Forelimb muscle (tissue), 1 donor: ENCODE results near the gene GSC2. TPM values are rescaled to one million over a fixed set of nuclear protein-coding genes. Genes with fewer than 3 reads are reported as not detected.

ENCODE experiments used
- DNase-seq: peaks from one replicate; pipeline ENCODE4 v3.0.0-alpha.2; 2013; ENCODE audit warnings: low read depth
- polyA plus RNA-seq: library from polyadenylated mRNA; unstranded; fragments of 120-200 nt; gene quantifications from one replicate; pipeline ENCODE4 v1.2.1, GENCODE V29; 2013; ENCODE audit not compliant: insufficient read length

GSC2 gene
- polyA plus RNA-seq, 1 donor = not detected

DNA sequence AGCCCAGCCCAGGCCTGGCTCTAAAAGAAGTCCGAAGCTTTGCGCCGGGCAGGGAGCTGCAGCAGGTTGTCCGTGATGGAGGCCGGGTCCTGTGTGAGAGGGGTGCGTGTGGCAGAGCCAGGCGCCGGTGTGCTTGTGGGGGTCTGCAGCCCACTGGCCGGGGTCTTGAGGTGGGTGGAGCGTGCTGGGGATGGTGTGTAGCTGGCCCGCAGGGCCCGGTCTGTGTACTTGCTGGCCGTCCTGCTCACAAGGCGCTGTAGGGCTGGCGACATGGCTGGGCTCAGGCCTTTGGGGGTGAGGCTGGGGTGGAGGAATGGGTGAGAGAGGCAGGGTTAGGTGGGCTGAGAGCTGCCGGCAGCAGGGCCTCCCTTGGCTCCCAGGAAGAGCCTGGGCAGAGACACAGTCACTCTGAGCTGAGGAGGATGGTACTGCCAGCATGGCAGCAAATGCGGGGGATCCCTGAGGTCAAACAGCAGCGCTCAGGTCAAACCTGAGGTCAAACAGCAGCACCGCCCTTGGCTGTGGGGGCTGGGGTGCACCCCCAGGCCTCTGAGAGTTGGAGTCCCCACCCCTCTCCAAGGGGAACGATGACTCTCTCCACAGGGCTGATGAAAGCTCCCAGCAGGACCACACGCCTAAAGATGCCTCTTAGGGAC, 15.8 kb downstream of the GSC2 start:
- DNase-seq = no peak

DNA sequence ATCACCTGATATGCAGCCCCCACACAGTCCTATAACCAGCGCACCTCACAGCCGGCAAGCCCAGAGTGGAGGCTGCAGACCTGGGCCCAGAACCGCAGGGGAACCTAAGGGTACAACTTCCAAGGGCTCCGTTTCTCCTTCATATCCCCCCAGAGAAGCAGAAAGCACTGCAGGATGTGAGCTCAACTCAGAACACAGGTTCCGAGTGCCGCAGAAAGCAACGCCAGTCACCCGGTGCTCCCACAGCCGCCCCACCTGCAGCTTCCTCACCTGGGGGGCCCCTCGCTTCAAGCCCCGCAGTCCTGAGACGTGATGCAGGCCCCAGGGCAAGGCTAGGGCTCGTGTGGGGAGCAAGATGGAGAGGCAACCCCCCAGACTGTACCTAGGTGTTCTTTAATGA, 16.5 kb downstream of the GSC2 start:
- no peak for DNase-seq

DNA sequence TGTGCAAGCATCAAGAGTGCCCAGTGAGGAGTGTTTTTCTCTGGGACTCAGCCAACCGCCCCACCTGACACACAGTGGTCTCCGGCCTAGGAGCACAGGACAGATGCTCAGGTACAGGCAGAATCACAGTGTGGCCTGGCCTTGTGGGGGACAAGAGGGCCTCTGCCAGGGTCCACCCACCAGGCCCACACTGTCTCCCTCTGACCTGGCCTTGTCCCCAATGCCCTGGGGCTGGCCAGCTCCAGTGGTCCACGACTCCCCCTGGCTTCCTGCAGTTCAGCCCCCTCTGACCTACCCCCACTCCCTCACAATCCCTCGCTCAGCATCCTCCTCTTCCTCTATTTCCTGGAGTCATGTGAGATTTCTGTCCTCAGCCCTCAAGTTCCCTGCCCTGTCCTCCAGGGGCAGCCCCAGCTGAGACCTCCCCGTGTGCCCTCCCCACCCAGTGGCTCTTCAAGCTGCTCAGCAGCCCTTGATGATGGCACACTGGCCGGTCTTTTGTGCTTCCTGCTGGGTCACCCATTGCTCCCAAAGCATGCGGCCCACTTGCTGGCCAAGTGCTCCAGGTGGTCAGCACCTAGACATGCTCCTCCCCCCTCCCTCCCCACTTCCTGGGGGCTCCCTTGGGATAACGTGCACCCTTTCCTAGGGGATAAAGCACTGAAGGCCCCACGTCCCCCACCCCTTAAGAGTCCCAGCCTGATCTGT, 17.2 kb downstream of the GSC2 start:
- no peak for DNase-seq

DNA sequence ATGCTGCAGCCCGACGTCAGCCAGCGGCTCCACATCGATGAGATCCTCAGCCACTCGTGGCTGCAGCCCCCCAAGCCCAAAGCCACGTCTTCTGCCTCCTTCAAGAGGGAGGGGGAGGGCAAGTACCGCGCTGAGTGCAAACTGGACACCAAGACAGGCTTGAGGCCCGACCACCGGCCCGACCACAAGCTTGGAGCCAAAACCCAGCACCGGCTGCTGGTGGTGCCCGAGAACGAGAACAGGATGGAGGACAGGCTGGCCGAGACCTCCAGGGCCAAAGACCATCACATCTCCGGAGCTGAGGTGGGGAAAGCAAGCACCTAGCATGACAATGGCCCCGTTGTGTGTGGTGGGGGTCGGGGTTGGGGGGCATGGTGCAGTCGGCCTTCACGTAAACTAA, 17.9 kb downstream of the GSC2 start:
- DNase-seq = no peak

DNA sequence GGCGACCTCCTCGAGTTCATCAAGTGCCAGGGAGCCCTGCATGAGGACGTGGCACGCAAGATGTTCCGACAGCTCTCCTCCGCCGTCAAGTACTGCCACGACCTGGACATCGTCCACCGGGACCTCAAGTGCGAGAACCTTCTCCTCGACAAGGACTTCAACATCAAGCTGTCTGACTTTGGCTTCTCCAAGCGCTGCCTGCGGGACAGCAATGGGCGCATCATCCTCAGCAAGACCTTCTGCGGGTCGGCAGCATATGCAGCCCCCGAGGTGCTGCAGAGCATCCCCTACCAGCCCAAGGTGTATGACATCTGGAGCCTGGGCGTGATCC, 18.4 kb downstream of the GSC2 start:
- no peak for DNase-seq

DNA sequence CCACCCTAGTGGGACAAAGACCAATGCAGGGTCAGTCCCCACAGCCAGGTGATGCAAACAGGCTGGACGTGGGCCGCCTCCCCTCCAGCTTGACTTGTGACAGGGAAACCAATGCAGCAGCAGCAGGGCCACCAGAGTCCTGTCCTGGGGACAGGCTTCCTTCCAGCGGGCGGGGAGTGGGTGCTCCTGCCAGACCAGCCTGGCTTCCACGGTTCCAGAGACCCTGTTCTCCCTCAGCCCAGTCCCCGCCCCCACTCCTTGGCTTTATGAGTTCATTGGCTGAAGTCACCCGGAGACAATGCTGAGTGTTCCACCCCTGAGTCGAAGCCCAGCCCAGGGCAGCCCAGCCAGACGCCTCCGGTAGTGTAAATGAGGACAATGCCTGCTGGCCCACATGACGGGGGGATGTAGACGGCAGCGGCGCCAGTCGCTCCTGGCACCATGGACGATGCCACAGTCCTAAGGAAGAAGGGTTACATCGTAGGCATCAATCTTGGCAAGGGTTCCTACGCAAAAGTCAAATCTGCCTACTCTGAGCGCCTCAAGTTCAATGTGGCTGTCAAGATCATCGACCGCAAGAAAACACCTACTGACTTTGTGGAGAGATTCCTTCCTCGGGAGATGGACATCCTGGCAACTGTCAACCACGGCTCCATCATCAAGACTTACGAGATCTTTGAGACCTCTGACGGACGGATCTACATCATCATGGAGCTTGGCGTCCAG, 19.0 kb downstream of the GSC2 start, which contains the start of gene TSSK2:
TSS of gene TSSK2 (plus strand) at position 350 of the 726 bp plus-strand sequence. CDS start at position 442, 92 bp downstream.
- no peak for DNase-seq

DNA sequence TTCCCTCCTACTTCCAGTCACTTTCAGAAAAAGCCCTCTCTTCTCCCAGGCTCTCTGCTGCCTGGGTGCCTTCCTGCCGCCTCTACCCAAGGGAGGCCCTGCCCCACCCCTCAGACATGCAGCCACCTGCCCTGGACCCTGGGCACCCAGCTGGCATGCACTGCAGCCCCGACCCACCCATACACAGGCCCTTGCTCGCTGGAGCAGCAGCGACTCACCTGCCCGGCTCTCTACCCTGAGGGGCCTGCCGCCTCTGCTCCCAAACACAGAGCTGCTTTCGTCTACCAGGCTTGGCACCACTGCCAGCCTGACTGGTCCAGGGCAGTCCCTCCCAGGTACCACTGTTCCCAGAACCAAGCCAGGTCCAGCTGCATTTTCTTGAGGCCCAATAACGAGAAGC, 20.2 kb downstream of the GSC2 start:
- no peak for DNase-seq

DNA sequence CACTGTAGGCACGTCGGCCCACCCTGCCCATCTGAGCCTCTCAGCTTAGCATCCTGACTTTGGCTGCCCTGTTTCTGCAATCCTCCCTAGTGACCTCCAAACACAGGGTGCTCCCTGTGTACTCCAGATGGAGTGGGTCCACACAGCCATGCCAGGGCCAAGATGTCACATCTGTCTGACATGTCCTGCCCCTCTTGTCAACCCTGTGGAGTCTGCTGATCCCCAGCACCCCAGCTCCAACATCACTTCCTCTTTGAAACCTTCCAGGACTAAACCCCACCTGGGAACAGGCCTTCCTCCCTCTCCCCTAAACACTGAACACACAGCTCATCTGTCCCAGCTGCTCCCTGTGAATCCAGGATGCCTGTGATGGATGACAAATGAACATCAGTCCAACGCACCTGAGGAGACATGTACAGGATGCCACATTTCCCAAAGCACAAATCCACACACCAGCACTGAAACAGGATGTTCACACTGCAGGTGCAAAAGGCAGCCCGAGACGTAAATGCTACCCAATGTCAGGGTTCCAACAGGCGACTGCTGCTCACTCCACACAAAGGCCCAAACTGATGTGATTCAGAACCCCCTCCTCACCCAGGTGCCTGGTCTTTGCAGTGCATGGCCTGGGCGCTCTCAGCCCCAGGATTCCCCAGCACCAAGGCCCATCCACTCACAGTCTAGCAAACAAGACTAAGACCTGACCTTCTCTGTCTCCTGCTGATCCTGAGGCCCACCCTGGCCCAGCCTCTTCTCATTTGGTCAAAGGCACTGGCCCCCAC, 21.0 kb downstream of the GSC2 start:
- DNase-seq = no peak

DNA sequence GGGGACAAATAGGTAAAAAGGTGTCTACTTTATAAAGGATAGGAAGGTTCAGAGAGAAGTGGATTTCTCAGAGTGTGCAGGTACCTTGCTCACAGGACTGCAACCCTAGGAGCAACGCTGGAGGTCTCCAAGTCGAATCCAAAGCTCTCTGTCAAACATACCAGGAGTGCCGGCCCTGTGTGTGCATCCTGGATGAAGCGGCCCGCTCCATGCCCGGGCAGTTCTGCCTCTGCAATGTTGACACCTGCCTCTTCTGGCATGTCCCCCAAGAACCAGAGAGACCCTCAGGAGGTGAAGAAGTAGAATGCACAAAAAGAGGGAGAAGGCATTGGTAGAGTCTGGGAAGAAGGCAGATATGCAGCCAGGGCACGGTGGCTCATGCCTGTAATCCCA, 22.1 kb downstream of the GSC2 start:
- no peak for DNase-seq

DNA sequence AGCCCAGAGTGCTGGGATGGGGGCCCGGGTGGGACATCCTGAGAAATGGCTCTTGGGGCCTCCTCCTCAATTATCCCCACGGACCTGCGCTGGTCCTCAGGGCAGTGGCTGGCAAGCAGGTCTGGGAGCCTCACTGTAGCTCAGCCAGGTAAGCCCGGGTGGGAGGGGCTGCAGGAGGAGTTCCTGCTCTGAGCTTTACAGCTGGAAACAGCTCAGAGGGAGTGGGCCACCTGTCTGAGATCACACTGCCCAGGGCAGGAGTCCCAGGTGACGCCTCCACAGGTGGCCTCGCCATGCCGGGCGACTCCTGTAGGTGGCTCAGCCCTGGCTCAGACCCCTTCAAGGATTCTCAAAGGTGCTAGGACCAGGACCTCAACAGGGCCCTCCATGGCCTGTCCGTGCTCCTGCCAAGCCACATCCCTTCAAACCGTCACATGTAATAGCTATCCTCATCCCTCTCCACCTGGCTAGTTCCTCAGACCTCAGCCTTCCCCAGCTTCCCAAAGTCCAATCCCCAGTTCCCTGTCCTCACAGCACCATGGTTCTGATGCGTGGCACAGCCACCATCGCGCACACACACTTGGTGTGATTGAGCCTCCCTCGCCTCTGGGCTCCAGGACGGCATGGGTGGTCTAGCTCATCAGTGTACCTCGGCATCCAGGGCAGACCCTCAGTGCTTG, 22.6 kb downstream of the GSC2 start:
- no peak for DNase-seq

DNA sequence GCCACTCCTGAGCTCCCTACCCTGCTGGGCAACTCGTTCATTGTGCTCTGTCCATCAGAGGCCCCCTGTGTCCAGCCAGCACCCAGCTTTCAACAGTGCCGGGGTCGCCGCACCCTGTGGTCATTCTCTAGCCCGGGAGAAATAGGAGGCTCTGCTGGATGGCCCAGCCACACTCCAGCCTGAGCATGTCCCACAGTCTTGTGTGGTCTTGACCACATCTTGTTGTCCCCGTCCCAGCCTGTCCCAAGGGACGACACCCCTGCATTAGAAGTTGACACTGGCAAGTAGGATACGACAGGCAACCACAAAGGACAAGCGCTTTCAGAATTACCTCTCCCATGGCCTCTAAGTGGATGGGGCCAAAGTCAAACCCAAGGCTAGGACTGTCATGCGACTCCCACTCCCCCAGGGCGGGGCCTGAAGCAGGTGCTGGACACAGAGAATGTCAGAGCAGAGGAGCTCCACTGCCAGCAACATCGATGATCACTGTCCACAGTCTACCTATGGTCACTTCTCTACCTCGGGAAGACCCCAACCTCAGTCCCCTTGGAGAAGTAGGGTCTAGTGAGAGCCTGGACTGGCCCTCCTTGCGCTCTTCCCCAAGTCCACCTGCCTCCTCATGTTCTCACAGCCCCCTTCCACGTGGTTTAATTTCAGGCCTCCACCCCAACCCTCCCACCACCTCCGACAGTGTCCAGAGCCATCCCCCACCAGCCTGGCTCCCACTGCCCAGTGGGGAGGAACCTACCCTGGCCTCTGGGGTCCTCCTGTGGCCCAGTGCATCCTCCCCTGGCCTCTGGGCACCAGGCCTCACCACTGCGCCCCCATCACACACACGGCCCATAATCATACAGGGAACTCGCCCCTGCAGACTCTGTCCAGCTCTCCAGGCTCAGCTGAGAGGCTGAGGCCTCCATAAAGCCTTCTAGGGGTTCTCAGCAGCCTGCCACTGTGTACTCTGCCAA, 23.5 kb downstream of the GSC2 start:
- DNase-seq = no peak

DNA sequence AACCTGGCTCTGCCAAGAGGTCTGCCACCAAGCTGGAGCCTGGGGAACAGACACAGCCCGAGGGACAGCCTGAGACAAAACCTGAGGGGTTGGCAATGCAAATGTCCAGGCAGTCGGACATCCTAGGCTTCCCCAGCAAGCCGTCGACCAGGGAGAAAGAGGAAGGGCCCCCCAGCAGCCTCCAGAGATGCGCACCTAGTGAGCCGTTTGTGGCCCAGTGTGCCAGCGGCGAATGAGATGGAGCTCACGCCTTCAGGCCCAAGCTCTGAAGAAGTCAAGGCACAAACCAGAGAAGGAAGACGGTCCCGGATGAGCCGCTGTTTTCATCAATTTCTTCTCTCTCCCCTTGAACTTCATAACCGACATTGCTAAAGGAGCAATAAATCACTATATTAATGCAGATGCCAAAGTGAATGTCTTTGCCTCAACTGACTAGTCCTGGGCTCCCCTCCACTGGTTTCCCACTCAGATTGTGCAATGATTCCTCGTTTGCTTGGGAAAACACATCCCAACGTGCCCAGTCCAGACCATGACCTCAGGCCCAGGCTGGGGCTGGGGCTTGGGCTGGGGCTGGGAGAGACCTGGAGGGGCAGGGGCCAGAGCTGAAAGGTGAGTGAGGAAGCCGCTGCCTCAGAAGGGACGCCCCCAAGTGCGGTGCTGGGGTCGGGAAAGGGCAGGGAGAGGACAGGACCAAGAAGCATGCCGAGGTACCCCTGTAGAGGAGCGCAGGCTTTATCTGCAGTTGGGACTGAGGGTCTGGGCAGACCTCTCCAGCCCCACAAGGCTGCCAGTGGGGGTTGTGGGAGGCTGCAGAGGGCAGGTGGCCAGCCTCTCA, 24.4 kb downstream of the GSC2 start:
- DNase-seq = no peak

DNA sequence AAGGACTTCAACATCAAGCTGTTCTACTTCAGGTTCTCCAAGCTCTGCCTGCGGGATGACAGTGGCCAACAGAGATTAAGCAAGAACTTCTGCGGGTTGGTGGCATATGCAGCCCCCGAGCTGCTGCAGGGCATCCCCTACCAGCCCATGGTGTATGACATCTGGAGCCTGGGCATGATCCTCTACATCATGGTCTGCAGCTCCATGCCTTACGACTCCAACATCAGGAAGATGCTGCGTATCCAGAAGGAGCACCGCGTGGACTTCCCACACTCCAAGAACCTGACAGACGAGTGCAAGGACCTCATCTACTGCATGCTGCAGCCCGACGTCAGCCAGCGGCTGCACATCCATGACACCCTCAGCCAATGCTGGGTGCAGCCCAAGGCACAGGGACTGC, 25.1 kb downstream of the GSC2 start:
- DNase-seq = no peak

DNA sequence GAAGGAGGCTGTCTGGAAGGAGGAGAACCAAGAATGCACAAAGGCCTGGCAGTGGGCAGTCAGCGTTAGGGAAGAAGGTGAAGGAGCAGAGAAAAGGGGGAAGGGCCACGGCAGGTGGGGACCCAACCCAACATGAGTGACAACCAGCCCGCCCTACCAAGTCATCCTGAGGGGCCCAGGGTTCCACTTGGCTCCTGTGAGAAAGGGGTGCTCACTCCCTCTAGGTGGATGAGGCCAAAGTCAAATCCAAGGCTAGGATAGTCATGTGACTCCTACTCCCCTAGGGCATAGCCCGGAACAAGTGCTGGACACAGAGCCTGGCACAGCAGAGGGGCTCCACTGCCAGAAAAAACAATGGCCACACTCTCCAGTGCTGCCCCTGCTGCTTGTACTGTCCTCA, 25.7 kb downstream of the GSC2 start:
- DNase-seq = no peak

DNA sequence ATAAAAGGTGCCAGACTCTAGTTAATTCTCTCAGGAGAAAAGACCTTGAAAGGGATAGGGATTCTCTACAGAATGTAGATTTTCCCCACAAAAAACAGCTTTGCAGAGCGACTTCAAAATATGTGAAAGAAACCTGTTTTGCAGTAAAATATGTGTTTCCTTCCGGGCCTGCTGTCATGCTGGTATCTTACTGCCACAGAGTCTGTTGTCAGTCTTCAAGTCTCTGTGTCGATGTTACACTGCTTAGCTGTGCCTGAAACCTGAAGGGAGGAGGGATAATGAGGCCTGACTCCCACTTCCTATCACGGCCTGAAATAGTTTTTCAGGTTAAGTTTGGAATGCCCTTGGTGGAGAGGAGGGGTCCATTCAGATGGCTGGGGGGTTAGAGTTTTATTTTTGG, 26.2 kb downstream of the GSC2 start:
- no peak for DNase-seq

DNA sequence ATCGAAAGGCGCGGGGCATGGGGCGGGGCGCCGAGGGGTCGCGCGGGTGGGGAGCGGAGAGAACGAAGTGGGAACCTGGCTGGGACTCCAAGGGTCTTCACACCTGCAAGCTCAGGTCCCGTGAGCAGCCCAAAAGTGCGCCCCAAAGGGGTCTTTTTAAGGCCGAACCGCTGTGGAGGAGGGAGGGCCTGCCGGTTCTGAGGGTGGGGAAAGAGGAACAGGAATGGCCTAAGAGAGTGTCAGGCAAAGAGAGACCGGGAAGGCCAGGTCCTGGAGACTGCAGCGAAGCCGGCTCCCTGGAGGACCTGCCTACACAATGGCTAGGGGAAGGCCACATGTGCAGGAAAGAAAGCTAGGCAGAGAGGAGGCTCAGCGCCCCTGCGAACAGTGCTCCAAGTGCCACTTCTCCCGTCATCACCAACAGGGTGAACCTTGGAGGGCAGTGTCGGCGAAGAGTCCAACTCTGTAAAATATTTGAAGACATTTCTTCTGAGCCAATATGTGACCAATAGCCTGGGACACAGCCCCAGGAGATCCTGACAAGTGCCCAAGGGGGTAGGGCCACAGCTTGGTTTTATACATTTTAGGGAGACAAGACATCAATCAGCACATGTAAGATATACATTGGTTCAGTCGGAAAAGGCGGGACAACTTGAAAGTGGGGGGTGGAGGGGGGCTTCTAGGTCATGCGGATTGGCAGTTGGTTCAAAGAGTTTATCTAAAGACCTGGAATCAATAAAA, 27.2 kb downstream of the GSC2 start:
- no peak for DNase-seq

DNA sequence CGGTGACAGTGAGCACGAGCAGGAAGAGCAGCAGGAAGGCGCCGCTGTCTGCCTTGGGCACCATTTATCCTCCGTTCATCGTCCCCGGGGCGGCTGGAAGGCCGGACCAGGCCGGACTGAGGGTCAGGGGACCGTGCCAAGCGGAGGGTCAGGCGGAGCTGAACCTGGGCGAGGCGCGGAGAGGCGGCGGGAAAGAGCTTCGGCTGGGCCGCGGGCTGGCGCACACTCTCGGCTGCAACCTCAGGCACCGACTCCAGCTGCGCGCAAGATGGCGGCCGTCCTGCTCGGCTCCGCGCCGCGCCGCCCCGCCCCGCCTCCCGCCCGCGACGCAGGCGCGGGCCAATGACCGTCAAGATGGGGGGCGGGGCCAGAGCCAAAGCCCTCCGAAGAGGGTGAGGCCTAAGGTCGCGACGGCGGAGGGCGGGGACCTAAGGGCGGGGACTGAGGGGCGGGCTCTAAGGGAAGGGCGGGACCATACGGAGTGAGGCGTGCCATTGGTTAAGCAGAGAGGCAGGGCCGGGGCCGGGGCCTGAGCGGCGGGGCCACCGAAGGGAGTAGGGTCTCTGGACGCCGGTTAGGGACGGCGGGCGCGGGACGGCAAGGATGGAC, 27.8 kb downstream of the GSC2 start, which contains the start of gene DGCR2:
TSS of gene DGCR2 (minus strand) at position 270 of the 609 bp plus-strand sequence. CDS start at position 64, 206 bp downstream.
- peak; percentile 83 for DNase-seq

DNA sequence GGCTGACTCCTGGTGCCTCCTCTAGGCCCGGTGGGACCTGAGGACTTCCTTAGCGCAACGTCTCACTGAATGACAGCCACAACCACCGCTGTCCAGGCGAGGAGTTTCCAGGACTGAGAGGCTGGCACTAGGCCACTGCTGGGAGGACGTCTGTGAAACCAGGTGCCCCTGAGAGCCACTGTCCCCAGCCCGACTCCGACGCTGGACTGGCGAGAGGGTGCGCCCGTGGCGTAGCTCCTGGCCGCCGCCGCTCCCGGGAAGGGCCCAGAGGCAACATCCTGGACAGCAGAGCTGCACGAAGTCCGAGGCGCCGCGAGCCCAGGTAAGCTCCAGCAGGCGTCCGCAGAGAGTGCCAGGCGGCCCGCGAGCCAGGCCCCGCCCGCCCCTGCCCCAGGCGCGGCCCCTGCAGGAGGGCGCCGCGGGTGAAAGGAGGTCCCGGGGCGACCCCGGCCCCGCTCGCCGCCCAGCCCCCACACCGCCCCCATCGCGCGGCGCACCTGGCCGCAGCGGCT, 28.4 kb downstream of the GSC2 start:
- DNase-seq = no peak
